KMS-11 (cell line): ENCODE measurements around the gene DTL.
"Not testable (repeated sequence)": the region's sequence is repeated elsewhere in the genome, so short reads cannot be mapped to it uniquely, and the experiment has no call there.

Source experiments
- H2AFZ ChIP-seq: fragments of 200-600 bp; sonication (generic); 2 replicates; pipeline ENCODE4 v1.6.1; 2016; ENCODE audit warnings: antibody characterized with exemption, mixed run types, low read depth
- H3K27ac ChIP-seq: fragments of 200-600 bp; sonication (generic); 2 replicates; pipeline ENCODE4 v1.6.1; 2016; ENCODE audit warnings: mild to moderate bottlenecking, mixed run types
- H3K27me3 ChIP-seq: fragments of 200-600 bp; sonication (generic); 2 replicates; pipeline ENCODE4 v1.6.1; 2017; ENCODE audit warnings: mild to moderate bottlenecking, low read depth, mixed run types, moderate library complexity; ENCODE audit not compliant: insufficient read depth
- H3K36me3 ChIP-seq: fragments of 200-600 bp; sonication (generic); 2 replicates; pipeline ENCODE4 v1.6.1; 2017; ENCODE audit warnings: mild to moderate bottlenecking, mixed run types; ENCODE audit not compliant: insufficient read depth
- H3K4me1 ChIP-seq: fragments of 200-600 bp; sonication (generic); 2 replicates; pipeline ENCODE4 v1.6.1; 2016; ENCODE audit warnings: mild to moderate bottlenecking, low read depth, mixed run types; ENCODE audit not compliant: poor library complexity, severe bottlenecking
- H3K4me2 ChIP-seq: fragments of 200-600 bp; sonication (generic); 2 replicates; pipeline ENCODE4 v1.7.0; 2016; ENCODE audit warnings: mild to moderate bottlenecking, mixed run types
- H3K4me3 ChIP-seq: fragments of 200-600 bp; sonication (generic); IDR thresholded peaks from 2 replicates; pipeline ENCODE4 v1.6.1; 2017; ENCODE audit warnings: low read depth, low read length, mixed read lengths; ENCODE audit not compliant: insufficient read depth
- H3K79me2 ChIP-seq: fragments of 200-600 bp; sonication (generic); 2 replicates; pipeline ENCODE4 v1.6.1; 2016; ENCODE audit warnings: low read depth, mixed run types; ENCODE audit not compliant: insufficient read depth
- H3K9ac ChIP-seq: fragments of 200-600 bp; sonication (generic); 2 replicates; pipeline ENCODE4 v1.6.1; 2016; ENCODE audit warnings: mild to moderate bottlenecking, mixed run types
- H4K20me1 ChIP-seq: fragments of 200-600 bp; sonication (generic); 2 replicates; pipeline ENCODE4 v1.6.1; 2016; ENCODE audit warnings: mild to moderate bottlenecking, mixed run types; ENCODE audit not compliant: insufficient read depth
- TF ChIP-seq, protein P1 (sequence below): fragments of 200-600 bp; sonication (generic); conservative IDR thresholded peaks from 2 replicates; pipeline ENCODE4 v1.6.1; 2017; ENCODE audit warnings: low read depth, mild to moderate bottlenecking, antibody characterized with exemption, low read length, moderate library complexity, mixed read lengths

DTL gene, protein sequence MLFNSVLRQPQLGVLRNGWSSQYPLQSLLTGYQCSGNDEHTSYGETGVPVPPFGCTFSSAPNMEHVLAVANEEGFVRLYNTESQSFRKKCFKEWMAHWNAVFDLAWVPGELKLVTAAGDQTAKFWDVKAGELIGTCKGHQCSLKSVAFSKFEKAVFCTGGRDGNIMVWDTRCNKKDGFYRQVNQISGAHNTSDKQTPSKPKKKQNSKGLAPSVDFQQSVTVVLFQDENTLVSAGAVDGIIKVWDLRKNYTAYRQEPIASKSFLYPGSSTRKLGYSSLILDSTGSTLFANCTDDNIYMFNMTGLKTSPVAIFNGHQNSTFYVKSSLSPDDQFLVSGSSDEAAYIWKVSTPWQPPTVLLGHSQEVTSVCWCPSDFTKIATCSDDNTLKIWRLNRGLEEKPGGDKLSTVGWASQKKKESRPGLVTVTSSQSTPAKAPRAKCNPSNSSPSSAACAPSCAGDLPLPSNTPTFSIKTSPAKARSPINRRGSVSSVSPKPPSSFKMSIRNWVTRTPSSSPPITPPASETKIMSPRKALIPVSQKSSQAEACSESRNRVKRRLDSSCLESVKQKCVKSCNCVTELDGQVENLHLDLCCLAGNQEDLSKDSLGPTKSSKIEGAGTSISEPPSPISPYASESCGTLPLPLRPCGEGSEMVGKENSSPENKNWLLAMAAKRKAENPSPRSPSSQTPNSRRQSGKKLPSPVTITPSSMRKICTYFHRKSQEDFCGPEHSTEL

GRCh38 chr1:212035123-212035834 is at the start of gene DTL, which contains the start of gene INTS7:
DTL (plus strand) TSS chr1:212035748; CDS start chr1:212035891, 143 bp downstream.
INTS7 (minus strand) TSS chr1:212035557; CDS start chr1:212035437, 120 bp downstream.
- H3K4me1 ChIP-seq = peaks cover 73% of the 10 kb centered on the region

GRCh38 chr1:211986628-211987254 is 48.8 kb upstream of the DTL start:
- Histone ChIP-seq H3K27me3 (no peaks in the 10 kb centered on the region), H3K9ac (no peak overlapping the region), H3K79me2 (no peaks in the 10 kb centered on the region), H4K20me1 (no peaks in the 10 kb centered on the region), H3K36me3 (peaks cover 4% of the 10 kb centered on the region; the same call in 1 of the 2 replicates), H3K4me3 (no peak overlapping the region), H3K27ac (no peak overlapping the region), H3K4me1 (peaks cover 16% of the 10 kb centered on the region), H3K4me2 (no peak overlapping the region), H2AFZ (no peak overlapping the region)
- TF ChIP-seq, protein P1, sequence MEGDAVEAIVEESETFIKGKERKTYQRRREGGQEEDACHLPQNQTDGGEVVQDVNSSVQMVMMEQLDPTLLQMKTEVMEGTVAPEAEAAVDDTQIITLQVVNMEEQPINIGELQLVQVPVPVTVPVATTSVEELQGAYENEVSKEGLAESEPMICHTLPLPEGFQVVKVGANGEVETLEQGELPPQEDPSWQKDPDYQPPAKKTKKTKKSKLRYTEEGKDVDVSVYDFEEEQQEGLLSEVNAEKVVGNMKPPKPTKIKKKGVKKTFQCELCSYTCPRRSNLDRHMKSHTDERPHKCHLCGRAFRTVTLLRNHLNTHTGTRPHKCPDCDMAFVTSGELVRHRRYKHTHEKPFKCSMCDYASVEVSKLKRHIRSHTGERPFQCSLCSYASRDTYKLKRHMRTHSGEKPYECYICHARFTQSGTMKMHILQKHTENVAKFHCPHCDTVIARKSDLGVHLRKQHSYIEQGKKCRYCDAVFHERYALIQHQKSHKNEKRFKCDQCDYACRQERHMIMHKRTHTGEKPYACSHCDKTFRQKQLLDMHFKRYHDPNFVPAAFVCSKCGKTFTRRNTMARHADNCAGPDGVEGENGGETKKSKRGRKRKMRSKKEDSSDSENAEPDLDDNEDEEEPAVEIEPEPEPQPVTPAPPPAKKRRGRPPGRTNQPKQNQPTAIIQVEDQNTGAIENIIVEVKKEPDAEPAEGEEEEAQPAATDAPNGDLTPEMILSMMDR = no peak

More at GRCh38 chr1:212035123-212035834, at the start of gene DTL, which contains the start of gene INTS7:
- Histone ChIP-seq H3K79me2 (peaks cover 88% of the 10 kb centered on the region), H3K4me2 (peak within 1 kb of the TSS; percentile 81), H3K9ac (peak within 1 kb of the TSS; percentile 80), H2AFZ (peak within 1 kb of the TSS; percentile 73), H3K27me3 (no peaks in the 10 kb centered on the region), H3K4me3 (peak within 1 kb of the TSS; percentile 99), H3K27ac (peak within 1 kb of the TSS; percentile 71), H3K36me3 (no peaks in the 10 kb centered on the region; the same call in 1 of the 2 replicates), H4K20me1 (peaks cover 17% of the 10 kb centered on the region)
- TF ChIP-seq, protein P1 = peak; percentile 93

DNA sequence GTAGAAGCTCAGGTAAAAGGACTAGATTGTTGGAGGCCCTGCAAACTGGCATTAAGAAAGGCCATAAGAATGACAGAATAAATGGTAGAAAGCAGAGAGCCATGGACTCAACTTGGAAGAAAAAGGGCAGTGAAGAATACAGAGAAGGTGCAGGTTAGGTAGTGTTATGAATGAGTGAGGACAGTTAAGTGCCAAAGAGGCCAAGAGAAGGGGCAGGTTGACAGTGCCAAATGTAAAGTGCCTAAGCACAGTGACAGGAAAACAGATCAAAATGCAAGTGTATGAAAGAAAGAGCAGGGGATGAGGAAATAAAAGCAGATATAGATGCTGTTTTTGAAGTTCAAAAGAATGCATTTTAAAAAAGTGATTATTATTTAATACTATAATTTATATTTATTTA is 43.9 kb upstream of the DTL start:
- no peaks in the 10 kb centered on the region; the same call in 1 of the 2 replicates for H3K36me3 ChIP-seq
- H2AFZ ChIP-seq = no peak overlapping the region
- H3K79me2 ChIP-seq = no peaks in the 10 kb centered on the region
- H3K27me3 ChIP-seq = no peaks in the 10 kb centered on the region
- TF ChIP-seq, protein P1 = no peak
- H3K4me2 ChIP-seq = no peak overlapping the region
- H3K4me3 ChIP-seq = no peak overlapping the region
- H4K20me1 ChIP-seq = no peaks in the 10 kb centered on the region
- no peak overlapping the region for H3K27ac ChIP-seq
- H3K4me1 ChIP-seq = peaks cover 15% of the 10 kb centered on the region
- no peak overlapping the region for H3K9ac ChIP-seq

DNA sequence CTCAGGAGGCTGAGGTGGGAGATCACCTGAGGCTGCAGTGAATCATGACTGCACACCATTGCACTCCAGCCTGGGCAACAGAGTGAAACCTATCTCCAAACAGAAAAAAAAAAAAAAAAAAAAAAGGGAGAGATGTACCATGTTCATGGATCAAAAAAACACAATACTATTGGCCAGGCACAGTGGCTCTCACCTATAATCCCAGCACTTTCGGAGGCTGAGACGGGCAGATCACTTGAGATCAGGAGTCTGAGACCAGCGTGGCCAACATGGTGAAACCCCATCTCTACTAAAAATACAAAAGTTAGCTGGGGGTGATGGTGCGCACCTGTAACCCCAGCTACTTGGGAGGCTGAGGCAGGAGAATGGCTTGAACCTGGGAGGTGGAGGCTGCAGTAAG is 38.1 kb upstream of the DTL start:
- H3K4me2 ChIP-seq, H3K27me3 ChIP-seq, H3K4me3 ChIP-seq, H3K4me1 ChIP-seq, H3K79me2 ChIP-seq, H3K36me3 ChIP-seq, H3K9ac ChIP-seq, H3K27ac ChIP-seq, H2AFZ ChIP-seq, H4K20me1 ChIP-seq: not testable (repeated sequence)
